Measurements from ENCODE around the gene FBLN1.
"Not testable (repeated sequence)": the region's sequence is repeated elsewhere in the genome, so short reads cannot be mapped to it uniquely, and the experiment has no call there.

Gene FBLN1

DNA sequence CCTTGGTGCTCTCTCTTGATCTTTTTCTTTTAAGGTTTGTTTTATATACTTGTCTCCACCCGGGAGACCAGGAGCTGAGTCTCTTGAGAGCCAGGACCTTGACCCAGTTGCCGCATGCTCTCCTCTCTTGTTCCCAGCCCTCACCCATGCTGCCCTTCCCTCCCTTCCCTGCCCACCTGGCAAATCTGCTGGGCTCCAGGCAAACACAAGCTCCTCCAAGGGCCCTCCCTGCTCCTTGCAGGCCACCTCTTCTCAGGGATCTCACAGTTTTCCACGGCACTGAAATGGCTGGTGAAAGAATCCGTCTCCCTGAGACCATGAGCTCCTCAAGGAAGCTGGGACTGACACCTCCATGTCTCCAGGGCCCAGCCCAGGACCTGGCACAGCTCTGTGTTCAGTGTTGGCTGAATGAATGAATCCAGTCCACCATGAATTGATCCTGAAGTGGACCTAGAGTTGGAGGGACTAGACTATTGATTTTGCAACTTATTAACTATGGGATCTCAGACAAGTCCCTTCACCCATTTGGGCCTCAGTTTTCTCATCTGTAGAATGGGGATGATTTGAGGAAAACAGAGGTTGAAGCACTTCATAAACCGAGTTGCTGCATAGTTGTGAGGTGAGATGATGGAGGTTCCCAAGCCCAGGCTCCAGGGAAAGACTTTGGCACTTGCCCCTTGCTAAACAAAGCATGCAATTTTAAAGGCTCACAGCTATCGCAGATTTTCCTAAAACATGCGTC lies 25.1 kb upstream of the FBLN1 start:
- DNase-seq: no peak

DNA sequence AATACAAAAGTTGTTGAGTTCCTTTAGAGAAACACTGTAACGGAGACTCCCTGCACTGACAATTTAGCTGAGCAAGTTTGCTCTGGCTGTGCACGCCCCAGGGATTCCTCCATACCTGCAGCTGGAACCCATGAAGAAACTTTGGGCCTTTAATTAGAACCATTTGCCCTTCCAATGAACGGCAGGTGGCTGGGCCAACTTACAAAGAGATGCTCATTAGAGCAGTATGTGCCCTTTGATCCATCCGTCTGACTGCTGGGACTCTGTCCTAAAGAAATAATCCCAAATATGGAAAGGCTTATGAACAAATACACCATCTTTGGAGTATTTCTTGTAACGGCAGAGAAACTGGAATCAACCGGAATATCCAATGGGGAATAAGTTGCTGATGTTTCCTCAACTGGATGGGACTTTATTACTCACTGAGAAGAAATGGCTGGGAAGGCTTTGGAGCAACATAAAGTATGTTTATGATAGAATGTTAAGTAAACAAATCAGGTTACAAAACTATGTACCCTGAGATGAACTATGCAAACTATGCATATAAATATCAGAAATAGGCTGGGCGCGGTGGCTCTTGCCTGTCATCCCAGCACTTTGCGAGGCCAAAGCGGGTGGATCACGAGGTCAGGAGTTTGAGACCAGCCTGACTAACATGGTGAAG lies 24.4 kb upstream of the FBLN1 start:
- no peak for DNase-seq

DNA sequence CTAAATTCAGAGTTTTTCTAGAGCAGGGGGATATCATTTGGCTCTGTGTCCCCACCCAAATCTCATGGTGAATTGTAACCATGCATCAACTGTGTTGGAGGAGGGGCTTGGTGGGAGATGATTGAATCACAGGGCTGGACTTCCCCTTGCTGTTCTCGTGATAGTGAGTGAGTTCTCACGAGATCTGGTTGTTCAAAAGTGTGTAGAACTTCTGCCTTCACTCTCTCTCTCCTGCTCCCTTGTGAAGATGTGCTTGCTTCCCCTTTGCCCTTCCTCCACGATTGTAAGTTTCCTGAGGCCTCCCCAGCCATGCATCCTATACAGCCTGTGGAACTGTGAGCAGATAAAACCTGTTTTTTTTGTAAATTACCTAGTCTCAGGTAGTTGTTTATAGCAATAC lies 22.0 kb upstream of the FBLN1 start:
- no peak for DNase-seq

DNA sequence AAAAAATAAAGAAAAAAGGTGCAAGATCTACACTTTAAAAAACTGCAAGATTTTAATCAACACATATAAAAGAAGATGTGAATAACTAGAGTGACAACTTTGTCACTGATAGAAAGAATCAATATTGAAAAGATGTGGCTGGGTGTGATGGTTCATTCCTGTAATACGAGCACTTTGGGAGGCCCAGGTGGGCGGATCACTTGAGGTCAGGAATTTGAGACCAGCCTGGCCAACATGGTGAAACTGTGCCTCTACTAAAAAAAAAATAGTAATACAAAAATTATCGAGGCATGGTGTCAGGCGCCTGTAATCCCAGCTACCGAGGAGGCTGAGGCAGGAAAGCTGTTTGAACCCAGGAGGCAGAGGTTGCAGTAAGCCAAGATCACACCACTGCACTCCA lies 21.0 kb upstream of the FBLN1 start:
- DNase-seq: no peak

DNA sequence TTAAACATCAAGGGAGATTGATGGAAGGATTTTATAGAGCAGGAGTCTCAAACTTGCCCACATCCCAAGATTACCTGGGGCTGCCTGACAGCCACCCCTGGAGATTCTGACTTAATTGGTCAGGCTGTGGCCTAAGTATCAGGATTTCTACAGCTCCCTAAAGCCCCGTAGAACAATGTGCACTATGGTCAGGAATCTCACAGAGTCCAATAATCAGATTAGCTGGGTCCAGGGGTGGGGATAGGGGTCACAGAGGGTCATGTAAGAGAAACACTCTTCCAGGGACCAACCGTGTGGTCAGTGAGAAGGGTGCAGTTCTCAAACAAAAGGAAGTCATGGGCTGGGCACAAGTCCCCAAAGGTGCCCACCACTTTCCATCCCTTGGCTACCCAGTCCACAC lies 20.5 kb upstream of the FBLN1 start:
- no peak for DNase-seq

DNA sequence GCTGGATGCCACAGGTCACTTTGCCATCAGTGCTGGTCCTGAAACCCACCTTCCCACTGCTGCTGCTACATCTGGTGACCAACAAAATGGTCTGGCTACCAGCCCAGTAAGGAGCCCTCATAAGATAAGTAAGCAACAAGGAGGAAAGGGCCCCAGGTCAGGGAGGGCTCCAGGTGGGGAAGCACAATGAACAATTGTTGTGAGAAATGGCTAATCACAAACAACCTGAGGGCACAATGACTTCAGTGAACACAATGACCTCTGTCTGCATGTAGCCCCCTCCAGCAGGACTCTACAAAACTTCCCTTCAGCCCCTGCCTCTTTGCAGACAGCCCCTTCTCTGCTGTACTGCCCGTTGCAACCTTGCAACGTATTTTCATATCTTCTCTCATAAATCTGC lies 19.4 kb upstream of the FBLN1 start:
- DNase-seq: no peak

DNA sequence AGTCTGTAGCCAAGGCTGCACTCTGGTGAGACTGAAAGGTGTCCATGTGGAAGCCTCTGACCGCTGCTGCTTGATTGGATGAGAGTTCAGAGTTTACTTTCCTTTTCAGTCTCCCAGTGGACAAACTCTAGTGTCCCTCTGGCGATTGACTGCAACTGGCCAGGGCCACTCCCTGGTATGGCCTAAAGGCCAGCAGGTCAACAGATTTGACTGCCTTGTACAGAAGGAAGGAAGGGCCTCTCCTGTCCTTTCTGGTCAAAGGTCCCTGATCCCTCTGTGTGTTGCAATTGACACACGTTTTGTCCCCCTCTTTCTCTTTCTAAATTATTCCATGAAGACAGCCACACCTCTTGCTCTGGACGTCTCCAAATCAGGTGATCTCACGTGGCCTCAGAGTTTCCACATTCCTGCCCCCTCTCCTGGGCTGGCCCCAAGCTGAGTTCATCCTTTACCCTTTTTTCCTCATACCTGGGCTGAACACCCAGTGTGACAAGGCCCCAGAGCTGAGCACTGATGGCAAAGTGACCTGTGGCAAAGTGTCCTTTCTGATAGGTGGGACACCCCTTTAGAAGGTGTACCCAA lies 18.7 kb upstream of the FBLN1 start:
- no peak for DNase-seq

DNA sequence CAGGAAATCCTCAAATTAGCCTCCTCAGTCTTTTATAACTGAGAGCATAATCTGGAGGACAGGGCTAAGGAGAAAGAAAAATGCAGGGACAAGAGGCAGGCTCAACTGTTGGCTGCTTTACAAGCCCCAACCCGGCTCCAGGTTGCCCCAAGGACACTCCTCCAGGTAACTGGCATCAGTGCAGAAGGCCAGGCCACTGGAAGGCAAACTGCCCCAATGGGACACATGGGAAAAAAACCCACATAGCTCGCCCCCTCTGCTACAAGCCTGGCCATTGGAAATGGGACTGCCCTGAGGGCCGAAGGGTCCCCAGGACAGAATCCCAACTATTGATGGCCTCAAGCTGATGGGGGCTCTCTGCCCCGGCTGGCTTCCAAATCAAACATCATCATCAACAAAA lies 17.9 kb upstream of the FBLN1 start:
- DNase-seq: no peak

DNA sequence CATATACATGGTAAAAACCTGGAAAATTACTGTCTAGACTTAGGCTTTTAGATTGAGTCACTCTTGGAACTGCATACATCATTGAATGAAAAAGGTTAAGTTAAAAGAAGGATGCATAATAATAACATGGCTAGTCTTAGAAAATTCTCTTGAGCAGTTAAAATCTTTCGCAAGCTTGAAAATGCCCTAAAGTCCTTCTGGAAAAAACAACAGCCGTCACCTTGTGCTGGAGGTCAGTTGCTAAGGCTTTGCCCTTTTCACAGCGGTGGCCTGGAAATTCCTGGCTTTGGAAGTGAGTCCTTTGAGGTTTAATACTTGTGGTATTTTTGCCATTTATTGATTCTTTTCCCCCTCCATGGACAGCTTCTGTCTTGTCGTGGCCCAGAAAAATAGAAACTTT lies 17.4 kb upstream of the FBLN1 start:
- no peak for DNase-seq

DNA sequence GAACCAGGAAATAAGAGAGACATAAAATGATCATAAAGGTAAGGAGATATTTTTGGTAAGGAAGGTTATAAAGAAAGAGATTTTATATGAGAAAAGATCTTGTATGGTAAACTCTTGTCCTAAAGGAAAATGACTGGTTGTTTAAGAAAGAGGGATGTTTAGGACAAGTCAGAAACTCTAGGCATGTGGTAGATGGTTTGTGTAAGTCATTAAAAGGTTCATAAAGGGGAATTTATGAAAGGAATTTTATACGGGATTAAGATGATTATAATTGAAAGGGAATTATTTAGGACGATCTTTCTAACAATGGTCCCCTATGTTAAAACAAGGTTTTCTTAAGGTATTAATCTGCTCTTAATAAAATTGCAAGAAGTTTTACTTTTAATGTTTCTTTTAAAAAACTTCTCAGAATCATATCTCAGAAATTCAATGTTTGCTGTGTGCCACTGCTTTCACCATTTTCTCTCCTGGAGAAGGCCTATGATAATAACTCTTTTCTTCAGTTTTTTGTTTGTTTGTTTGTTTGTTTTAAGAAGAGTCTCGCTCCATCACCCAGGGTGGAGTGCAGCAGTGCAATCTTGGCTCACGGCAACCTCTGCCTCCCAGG lies 13.8 kb upstream of the FBLN1 start:
- DNase-seq: no peak

DNA sequence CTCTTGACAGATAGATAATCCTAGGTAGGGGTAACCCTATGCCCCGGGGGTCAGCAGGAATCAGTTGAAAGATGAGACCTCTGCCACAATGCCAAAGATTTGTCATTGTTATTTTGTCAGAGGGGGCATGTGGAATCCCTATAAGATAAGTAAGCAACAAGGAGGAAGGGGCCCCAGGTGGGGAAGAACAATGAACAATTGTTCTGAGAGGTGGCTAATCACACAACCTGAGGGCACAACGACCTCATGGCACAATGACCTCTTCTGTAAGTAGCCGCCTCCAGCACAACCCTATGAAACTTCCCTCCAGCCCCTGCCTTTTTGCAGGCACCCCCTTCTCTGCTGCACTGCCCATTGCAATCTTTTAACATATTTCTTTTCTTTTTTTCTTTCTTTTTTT lies 11.8 kb upstream of the FBLN1 start:
- DNase-seq: no peak

DNA sequence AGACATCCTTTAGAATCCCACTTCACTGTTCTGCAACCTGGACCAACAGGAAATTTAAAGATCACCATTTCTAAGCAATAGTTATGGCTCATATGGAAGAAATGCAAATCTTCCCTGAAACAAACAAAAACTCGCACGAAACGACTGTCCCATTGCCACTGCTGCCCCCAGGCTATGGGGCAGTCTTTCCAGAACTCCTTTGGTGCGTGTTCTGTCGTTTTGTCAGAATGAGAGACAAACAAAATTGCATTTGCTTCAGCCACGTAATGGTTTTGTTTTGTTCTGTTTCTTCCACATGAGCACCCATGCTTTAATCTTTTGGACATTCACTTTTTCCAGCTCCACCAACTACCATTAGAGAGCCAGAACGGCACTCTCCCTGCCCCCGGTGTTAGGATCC lies 10.8 kb upstream of the FBLN1 start:
- DNase-seq: no peak

DNA sequence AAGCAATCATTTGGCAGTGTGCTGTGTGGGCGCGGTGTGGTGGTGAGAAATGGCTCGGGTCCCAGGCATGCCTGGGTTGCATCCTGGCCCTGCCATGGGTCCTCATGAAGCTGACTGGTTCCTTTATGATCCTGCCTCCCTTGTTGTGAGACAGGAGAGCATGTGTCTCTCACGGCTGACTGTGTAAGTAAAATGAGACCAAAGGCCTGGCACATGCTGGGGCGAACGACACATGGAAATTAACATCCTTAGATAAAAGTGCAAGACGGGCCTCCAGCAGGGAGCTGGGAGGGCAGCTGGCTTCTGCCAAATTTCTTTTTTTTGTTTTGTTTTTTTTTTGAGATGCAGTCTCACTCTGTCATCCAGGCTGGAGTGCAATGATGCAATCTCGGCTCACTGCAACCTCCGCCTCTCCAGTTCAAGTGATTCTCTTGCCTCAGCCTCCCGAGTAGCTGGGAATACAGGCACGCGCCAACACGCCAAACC lies 9.4 kb upstream of the FBLN1 start:
- no peak for DNase-seq

DNA sequence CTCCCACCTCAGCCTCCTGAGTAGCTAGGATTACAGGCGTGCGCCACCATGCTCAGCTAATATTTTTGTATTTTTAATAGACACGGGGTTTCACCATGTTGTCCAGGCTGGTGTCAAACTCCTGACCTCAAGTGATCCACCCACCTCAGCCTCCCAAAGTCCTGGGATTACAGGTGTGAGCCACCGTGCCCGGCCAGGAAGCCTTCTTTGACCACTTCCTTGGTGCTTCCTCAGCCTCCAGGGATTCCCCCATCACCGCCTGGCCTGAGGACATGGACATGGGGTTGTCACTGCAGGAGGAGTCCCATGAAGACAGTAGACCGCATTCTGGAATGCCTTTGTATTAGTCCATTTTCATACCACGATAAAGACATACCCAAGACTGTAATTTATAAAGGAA lies 8.4 kb upstream of the FBLN1 start:
- DNase-seq: not testable (repeated sequence)

DNA sequence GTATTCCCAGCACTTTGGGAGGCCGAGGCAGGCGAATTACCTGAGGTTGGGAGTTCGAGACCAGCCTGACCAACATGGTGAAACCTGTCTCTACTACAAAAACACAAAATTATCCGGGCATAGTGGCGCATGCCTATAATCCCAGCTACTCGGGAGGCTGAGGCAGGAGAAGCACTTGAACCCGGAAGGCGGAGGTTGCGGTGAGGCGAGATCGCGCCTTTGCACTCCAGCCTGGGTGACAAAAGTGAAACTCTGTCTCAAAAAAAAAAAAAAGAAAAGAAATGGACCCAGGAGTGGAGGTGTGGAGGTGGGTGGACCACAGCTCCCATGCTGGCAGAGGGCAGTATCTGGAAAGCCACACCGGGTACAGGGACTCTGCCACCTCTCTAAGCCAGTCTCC lies 7.1 kb upstream of the FBLN1 start:
- not testable (repeated sequence) for DNase-seq

DNA sequence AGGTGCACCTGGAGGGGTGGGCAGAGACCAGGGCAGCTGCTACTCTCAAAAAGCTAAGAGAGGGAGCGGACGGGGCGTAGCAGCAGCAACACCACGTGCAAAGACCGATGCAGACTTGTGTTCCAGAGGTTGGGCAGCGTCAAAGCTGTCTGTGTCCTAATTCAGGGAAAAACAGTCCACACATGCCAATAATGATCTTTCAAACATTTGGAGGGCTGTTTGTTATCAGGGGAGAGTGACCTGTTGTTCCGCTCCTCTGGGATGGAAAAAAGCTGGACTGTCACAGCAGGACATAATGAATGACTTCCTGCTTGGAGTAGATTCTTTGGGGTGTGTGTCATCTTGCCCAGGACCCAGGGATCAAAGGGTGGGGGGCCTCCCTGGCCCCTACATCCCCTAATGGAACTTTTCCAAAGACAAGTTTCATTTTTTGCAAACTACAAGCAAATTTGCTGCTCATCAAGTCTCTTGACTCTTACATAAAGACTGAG lies 6.2 kb upstream of the FBLN1 start:
- DNase-seq: no peak

DNA sequence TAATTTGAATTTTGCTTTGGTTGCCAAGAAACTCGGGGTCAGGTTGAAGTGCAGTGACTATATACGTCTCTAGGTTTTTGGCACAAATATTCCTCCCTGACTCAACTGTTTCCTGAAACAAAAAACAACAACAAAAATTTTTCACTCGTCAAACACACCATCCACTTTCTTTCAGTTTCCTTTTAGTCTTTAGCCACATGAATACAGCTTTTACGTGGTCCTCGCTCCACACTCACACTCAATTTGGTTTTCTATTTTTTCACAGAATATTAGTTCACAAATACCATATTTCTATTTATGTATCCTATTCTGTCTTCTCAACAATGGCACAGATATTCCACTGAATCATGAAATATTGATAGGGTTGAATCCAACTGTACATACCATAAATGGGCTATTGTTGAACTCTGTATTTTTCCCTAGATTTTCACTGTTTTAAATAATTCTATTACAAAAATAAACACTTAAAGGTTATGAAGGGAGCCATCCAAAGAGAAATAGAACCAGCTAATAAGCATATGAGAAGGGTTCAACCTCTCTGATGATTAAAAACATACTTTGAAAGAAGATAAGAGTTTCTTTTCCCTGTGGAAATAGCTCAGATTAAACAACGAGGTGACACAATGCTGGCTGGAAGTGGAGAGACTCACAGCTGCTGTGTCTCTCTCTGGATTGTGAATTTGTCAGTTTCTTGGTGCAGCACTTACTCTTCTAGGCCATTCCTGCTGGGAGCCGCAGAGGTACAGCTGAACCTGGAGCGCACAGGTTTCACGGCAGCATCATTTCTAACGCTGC lies 5.1 kb upstream of the FBLN1 start:
- no peak for DNase-seq

DNA sequence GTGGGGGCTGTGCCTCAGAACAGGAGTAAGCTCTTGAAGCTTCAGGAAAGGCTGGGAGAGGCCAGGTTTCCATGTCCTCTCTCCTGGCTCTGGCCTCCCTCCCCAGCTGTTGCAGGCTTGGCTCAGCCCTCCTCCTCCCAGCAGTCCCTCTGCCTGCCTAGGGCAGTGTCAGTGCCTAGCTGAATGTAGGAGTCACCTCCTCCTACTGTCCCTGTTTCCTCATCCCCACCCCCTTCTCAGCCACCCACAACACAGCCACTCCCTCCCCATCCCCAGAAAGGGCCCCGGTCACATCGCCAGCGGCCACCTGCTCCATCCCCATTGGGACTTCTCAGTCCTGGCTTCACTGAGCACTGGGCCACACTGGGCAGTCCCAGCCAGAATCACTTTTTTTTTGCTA lies 2.9 kb upstream of the FBLN1 start:
- DNase-seq: no peak

DNA sequence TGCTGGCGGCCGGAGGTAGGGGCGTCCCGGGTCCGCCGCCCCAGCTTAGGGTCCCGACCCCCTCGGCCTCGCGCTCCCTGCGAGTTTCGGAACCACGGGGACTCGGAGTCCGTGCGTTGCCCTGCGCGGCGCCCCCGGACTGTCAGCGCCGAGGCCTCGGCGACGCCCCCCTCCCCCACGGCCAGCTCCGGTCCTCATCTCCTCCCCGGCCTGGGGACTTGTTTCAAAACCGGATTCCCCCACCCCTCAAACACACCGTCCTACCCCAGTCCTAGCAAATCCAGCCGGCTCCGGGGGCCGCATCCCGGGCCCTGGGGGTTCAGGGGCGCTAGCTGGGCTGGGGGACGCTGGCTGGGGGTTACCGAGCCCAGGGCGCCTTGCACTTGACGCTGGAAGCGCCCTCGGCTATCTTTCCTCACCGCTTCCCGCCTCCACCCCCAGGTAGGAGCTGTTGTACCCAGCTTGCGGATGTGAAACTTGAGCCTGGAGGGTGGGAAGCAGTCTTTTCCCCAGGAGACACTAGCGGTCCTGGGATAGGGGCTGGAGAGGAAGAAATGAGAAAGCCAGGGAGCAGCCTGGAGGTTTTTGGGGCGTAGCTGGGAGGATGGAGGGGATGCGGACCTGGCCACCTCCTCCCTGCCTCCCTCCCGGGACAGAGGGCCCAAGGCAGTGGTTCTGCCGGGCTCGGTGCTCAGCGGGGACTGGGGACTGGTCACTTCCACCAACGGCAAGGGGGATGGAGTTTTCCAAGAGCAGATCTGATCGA lies 550 bp downstream of the FBLN1 start:
- DNase-seq: no peak

DNA sequence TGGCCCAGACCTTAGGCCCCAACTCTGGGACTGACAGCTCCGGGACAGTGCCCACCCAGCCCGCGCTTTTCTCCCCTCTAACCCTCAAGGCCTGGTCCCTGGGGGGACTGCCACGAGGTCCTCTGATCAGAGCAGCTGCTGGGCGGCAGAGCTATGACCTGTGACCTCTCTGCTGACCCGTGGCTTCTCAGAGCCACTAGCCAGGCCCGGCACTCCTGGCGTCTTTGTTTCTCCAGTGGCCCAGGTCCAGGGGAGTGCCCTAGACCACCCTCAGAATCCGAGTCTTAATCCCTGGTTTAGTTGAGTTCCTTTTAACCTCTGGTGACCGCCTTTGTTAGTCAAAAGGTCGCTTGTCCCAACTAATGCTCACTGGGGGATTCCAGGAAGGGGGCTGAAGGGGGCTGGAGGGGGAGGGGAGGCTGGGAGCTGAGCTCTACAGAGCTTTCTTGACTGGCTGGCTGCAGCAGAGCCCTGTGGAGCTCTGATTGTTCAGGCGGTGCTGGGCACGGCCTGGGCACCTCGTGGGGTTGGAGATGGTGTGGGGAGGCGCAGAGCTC lies 1.2 kb downstream of the FBLN1 start:
- no peak for DNase-seq
